ENCODE data around the gene NAALADL2.
"Not testable (repeated sequence)": the region's sequence is repeated elsewhere in the genome, so short reads cannot be mapped to it uniquely, and the experiment has no call there.

NAALADL2 gene

DNA sequence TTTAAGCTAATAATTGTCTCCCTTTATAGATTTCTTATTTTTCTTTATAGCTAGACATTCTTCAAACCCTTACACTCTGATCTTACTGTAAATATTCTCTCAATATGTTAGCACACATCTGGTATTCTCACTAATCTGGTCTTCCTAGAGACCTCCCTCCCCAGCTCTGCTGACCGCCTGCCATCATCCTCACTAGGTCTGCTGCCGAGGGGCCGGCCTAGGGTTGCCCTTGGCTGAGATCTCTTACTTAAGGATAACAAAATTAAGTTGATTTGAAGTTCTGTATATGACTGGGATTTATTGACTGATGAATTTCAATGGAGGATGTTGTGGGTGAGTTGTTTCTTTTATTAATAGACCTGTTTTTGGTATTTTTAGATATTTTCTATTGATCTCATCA lies 586.6 kb downstream of the NAALADL2 start:
- no peak for DNase-seq

DNA sequence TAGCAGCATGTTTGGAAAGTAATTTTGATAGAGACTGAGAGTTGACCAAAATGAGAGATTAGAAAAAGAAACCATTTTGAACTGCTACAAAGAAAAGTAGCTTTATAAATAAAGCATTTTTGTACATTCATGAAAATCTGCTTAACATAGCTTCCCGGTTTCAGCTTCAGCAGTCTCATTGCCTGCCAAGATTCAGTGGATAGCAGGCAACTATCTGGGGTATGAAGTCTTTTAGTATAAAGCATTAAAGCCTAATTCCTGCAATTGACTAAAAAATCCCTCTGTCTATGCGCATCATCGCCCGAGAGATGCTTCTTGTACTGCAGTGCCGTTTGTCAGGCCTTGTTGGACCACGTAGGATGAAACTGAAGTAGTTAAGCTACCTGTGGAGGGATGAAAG lies 588.4 kb downstream of the NAALADL2 start:
- no peak for DNase-seq

DNA sequence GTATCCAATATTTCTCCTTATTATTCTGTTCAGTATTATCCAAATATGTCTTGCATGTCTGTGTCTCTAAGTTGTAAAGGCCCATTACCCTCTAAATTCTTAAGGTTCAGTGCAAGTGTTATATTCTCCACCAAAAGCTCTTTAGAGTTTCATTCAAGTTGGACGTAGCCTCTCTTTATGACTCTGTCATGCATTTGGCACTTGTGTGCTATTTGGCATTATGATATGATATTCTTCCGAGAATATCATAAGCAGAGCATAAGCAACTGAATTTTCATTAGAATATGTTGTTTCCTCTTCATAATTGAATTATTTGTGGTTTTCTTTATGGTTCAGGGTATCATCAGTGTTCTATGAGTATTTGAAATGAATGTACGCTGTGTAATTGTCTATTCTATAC lies 594.2 kb downstream of the NAALADL2 start:
- DNase-seq: no peak

DNA sequence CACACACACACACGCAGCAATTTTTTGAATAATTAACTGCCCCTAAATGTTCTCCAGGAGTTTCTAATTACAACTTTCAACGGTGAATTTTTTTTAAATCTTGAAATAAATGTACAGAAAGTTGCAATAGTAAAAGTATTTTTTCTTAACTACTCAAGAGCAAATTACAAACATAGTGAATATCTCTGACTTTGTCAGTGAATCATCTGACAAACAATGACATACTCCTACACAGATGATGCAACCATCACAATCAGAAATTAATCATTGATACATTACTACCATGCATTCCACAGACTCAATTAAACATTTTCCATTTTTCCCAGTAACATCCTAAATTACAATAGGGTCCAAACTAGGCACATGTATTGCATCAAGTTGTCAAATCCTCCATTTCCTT lies 597.3 kb downstream of the NAALADL2 start:
- DNase-seq: no peak

DNA sequence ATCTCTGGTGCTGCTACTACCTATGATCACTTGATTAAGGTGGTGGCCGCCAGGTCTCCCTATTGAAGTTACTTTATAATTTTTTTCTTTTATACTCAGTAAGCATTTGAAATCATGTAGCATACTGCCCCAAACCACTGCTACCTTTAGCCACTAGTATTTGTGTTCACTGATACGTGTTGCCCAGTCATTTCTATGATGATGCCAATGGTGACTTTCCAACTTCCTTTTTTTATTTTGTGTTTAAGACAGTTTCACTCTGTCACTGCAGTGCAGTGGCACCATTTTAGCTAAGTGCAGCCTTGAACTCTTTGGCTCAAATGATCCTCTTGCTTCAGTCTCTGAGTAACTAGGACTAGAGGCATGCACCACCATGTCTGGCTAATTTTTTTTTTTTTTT lies 598.2 kb downstream of the NAALADL2 start:
- no peak for DNase-seq

- DNase-seq: not testable (repeated sequence)
Measured at GRCh38 chr3:175460849-175461399, 601.8 kb downstream of the NAALADL2 start.

DNA sequence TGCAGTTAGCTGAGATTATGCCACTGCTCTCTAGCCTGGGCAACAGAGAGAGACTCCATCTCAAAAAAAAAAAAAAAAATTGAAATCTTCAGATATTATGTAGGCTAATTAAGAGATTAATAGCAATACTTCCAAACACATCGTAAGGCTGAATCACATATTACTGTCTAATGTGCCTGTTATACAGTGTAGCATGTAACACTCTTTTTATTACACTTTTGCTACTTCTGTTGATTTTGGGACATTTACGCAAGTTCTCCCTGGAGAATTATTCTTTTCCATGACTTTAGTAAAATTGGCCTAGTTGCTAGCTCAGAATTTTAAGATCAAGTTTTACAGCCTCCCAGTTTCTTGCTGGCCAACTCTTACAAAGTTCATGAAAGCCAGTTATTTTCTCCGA lies 605.2 kb downstream of the NAALADL2 start:
- no peak for DNase-seq

GRCh38 chr3:175469124-175469523 lies 610.0 kb downstream of the NAALADL2 start:
- DNase-seq: no peak

DNA sequence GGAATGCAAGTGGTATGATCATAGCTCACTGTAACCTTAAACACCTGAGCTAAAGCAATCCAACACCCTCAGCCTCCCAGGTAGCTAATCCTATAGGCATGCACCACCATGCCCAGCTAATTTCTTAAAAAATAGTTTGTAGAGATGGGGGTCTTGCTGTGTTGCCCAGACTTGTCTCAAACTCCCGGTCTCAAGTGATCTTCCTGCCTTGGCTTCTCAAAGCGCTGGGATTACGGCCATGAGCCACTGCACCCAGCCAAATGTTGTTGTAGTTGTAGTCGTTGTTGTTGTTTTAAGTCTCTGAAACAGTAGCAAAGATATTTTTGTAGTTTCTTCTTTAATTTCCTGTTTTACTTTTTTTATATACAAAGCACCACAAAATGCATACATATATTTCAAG lies 616.6 kb downstream of the NAALADL2 start:
- DNase-seq: no peak

DNA sequence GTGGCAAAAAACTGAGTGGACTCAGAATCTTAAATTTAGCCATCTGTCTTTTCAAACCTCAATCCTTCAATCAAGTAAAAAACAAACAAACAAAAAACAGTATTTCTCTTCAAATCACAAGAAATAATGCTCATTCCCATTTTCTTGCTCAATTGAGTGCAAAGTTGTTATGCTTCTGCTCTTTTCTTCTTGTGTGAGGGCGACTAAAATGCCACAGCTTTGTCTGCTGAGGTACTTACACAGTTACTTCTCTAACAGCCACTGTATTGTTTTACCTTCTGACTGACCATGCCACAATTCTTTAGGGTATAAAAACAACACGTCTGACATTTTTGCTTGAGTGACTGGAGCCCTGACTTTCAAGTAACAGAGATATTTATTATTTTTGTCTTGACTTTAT lies 617.4 kb downstream of the NAALADL2 start:
- no peak for DNase-seq

- no peak for DNase-seq
Measured at GRCh38 chr3:175477651-175478224, 618.6 kb downstream of the NAALADL2 start.

- DNase-seq: no peak
Measured at GRCh38 chr3:175478301-175478700, 619.2 kb downstream of the NAALADL2 start.

DNA sequence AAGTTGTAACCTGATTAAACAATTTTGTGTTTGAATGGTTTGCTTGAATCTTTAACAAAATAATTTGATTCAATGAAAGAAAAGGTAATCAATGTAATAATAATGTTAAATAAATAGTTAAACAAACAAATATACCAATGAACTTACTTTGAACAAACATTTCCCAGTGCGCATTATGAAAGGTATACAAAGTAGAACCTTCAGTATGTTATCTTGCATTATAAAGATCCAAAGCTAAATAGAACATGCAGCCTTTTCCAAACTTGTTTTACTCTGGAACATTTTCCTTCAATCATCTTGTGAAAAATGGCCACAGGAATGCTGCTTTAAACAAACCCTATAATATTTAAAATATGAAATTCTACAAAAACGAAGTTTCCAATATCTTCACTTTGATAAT lies 620.0 kb downstream of the NAALADL2 start:
- no peak for DNase-seq

GRCh38 chr3:175479800-175480199 lies 620.7 kb downstream of the NAALADL2 start:
- DNase-seq: no peak

DNA sequence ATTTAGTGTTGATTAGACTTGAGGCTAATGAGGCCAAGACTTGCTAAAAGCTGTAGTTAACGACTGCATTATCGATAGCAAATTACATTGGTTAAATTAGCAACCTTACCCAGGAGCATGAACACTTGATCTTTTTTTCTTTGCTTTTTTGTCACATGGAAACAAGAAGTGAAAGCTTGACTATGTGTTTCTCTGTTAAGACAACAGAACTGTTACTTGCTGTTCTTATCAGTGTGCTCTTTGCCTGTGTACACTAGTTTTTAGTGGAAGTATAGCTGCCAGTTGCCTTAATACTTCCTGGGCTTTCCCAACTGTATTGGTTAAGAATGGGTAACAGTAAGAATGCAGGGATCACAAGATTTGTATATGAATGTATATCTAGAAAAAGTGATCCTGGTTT lies 625.5 kb downstream of the NAALADL2 start:
- no peak for DNase-seq

DNA sequence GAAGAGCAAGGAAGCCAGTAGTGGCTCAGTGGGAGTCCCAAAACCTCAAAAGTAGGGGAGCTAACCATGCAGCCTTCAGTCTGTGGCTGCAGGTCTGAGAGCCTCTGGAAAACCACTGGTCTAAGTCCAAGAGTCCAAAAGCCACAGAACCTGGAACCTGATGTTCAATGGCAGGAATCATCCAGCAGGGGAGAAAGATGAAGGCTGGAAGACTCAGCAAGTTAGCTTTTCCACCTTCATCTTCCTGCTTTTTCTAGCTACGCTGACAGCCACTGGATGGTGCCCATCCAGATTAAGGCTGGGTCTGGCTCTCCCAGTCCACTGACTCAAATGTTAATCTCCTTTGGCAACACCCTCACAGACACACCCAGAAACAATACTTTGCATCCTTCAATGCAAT lies 626.3 kb downstream of the NAALADL2 start:
- DNase-seq: no peak

DNA sequence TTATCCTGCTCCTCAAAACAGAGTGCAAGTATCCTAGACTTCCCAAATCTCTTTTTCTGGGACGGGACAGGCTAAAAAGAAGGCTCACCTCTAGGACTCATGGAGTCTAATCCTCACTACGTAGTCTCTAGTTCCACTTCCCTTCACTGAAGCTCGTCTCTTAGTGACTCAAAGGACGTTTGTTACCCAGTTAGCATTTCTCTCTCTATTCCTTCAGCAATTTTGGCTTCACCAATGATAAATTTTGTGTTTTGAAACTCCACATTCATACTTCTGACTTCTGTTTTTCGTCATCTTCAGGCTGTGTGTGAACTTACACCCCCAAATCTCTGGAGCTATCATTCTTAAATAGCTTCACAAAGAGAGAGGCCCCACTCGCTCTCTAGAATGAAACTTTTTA lies 627.1 kb downstream of the NAALADL2 start:
- DNase-seq: no peak

GRCh38 chr3:175489406-175489805 lies 630.3 kb downstream of the NAALADL2 start:
- DNase-seq: no peak

- no peak for DNase-seq
Measured at GRCh38 chr3:175493301-175493700, 634.2 kb downstream of the NAALADL2 start.

GRCh38 chr3:175495331-175495730 lies 636.2 kb downstream of the NAALADL2 start:
- no peak for DNase-seq

DNA sequence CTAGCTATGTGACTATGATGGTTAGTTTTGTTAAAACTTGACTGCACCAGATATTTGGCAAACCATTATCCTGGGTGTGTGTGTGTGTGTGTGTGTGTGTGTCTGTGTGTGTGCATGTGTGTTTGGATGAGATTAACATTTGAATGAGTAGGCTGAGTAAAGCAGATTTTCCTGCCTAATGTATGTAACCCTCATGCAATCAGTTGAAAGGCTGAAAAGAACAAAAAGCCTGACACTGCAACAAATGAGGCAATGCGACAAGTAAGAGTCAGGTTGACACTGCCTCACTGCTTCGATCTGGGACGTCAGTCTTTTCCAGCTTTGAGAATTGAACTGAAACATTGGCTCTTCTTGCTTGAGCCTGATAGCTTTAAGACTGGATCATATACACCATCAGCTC lies 643.0 kb downstream of the NAALADL2 start:
- no peak for DNase-seq

- no peak for DNase-seq
Measured at GRCh38 chr3:175511219-175511785, 652.2 kb downstream of the NAALADL2 start.

- DNase-seq: no peak
Measured at GRCh38 chr3:175512700-175513099, 653.6 kb downstream of the NAALADL2 start.

- DNase-seq: no peak
Measured at GRCh38 chr3:175518459-175518858, 659.3 kb downstream of the NAALADL2 start.

- no peak for DNase-seq
Measured at GRCh38 chr3:175521406-175521805, 662.3 kb downstream of the NAALADL2 start.
